Right cardiac atrium (tissue), 5 donors: ENCODE measurements around the gene BRCA2. TPM values are rescaled to one million over a fixed set of nuclear protein-coding genes. Genes with fewer than 3 reads are reported as not detected.
A peak's percentile ranks its signal among the peaks of the same experiment; 100 is the strongest.

Source experiments
- ATAC-seq, 2 donors: fragments of 200-7000 bp; cut with Tn5 transposase; one replicate each; pipeline versions ENCODE4 v1.8.0 to v1.9.1; 2020; ENCODE audit warnings: moderate library complexity in 2 of 2, mild to moderate bottlenecking in 1 of 2
- DNase-seq, 3 donors: peaks; one replicate each; pipeline ENCODE4 v3.0.0-alpha.2; 2020
- H3K27ac ChIP-seq: one replicate; pipeline ENCODE4 v1.5.1; 2013; ENCODE audit warnings: mild to moderate bottlenecking, low read length, control low read depth, moderate library complexity
- H3K27me3 ChIP-seq: one replicate; pipeline ENCODE4 v1.6.1; 2013; ENCODE audit not compliant: control insufficient read depth, insufficient read depth
- H3K4me1 ChIP-seq: one replicate; pipeline ENCODE4 v1.6.1; 2013; ENCODE audit warnings: low read length; ENCODE audit not compliant: control insufficient read depth, insufficient read depth
- H3K4me3 ChIP-seq: one replicate; pipeline ENCODE4 v1.5.1; 2013; ENCODE audit warnings: low read length, control low read depth
- H3K9me3 ChIP-seq: one replicate; pipeline ENCODE4 v1.6.1; 2013; ENCODE audit warnings: low read length; ENCODE audit not compliant: control insufficient read depth
- WGBS: extraction: QIAGEN DNeasy Blood & Tissue Kit; methylation state at CpG from one replicate; pipeline ENCODE4 v1.1.7; 2013; 5-methylcytosine and 5-hydroxymethylcytosine counted together
- intact Hi-C, 4 donors: fragments of 100-400 bp; cut with DNase I; formaldehyde crosslinking; loops; one replicate each; pipeline versions ENCODE4 v1.11.0 to v1.14.0; 2022 to 2023
- long read RNA-seq, 4 donors: library from polyadenylated mRNA; unstranded; transcript quantifications; one replicate each; pipeline ENCODE4 v2.0.0, GENCODE V29; 2020 to 2021
- polyA plus RNA-seq: library from polyadenylated mRNA; stranded (reverse); fragments of 200-250 nt; gene quantifications from one replicate; pipeline ENCODE4 v1.2.3, GENCODE V29; 2013
- total RNA-seq, 4 donors: library from RNA; stranded (reverse); fragmentation: NEBNext Ultra II Directional; extraction: Animal tissue kit (Norgen Biotek cat#: 25700); gene quantifications; one replicate each; pipeline ENCODE4 v1.2.1, GENCODE V29; 2021
- donor health status: healthy with polysubstance abuse.
- donor health status: DM: no; HTN: yes; CAD: no.
- donor health status: DM: no; HTN: no; CAD: no.
- donor health status: DM: no; HTN: yes; CAD: no; lungs with severe emphysema.
- donor health status: DM: yes; HTN: yes; CAD: no.

BRCA2 gene, protein sequence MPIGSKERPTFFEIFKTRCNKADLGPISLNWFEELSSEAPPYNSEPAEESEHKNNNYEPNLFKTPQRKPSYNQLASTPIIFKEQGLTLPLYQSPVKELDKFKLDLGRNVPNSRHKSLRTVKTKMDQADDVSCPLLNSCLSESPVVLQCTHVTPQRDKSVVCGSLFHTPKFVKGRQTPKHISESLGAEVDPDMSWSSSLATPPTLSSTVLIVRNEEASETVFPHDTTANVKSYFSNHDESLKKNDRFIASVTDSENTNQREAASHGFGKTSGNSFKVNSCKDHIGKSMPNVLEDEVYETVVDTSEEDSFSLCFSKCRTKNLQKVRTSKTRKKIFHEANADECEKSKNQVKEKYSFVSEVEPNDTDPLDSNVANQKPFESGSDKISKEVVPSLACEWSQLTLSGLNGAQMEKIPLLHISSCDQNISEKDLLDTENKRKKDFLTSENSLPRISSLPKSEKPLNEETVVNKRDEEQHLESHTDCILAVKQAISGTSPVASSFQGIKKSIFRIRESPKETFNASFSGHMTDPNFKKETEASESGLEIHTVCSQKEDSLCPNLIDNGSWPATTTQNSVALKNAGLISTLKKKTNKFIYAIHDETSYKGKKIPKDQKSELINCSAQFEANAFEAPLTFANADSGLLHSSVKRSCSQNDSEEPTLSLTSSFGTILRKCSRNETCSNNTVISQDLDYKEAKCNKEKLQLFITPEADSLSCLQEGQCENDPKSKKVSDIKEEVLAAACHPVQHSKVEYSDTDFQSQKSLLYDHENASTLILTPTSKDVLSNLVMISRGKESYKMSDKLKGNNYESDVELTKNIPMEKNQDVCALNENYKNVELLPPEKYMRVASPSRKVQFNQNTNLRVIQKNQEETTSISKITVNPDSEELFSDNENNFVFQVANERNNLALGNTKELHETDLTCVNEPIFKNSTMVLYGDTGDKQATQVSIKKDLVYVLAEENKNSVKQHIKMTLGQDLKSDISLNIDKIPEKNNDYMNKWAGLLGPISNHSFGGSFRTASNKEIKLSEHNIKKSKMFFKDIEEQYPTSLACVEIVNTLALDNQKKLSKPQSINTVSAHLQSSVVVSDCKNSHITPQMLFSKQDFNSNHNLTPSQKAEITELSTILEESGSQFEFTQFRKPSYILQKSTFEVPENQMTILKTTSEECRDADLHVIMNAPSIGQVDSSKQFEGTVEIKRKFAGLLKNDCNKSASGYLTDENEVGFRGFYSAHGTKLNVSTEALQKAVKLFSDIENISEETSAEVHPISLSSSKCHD (N-terminal part only)
- total RNA-seq (1 to 10 TPM in 3 of 4 donors, under 1 TPM in 1; 0.51 to 1.2 (median 1.1) TPM), polyA plus RNA-seq (0.07 TPM)
- long read RNA-seq, donor 1, partial matches to known transcripts, result 1 of 1 reads
- long read RNA-seq, donor 1, other reads (novel, unspliced or antisense), result 0 of 1 reads
- long read RNA-seq, donor 2, result 0 reads
- long read RNA-seq, donor 3, partial matches to known transcripts, result 1 of 3 reads
- long read RNA-seq, donor 3, other reads (novel, unspliced or antisense), result 2 of 3 reads
- long read RNA-seq, donor 4, result 0 reads

DNA sequence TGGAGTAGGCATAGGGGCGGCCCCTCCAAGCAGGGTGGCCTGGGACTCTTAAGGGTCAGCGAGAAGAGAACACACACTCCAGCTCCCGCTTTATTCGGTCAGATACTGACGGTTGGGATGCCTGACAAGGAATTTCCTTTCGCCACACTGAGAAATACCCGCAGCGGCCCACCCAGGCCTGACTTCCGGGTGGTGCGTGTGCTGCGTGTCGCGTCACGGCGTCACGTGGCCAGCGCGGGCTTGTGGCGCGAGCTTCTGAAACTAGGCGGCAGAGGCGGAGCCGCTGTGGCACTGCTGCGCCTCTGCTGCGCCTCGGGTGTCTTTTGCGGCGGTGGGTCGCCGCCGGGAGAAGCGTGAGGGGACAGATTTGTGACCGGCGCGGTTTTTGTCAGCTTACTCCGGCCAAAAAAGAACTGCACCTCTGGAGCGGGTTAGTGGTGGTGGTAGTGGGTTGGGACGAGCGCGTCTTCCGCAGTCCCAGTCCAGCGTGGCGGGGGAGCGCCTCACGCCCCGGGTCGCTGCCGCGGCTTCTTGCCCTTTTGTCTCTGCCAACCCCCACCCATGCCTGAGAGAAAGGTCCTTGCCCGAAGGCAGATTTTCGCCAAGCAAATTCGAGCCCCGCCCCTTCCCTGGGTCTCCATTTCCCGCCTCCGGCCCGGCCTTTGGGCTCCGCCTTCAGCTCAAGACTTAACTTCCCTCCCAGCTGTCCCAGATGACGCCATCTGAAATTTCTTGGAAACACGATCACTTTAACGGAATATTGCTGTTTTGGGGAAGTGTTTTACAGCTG lies at the start of gene BRCA2, which contains the start of gene ZAR1L:
TSS of gene BRCA2 (plus strand) at position 271 of the 790 bp plus-strand sequence. CDS start 953 bp downstream, outside the sequence.
TSS of gene ZAR1L (minus strand) at position 126 of the 790 bp plus-strand sequence. CDS start 3,438 bp downstream, outside the sequence.
- WGBS, result under 1% methylated on average over 60 of the region's 60 CpGs
- H3K27me3 ChIP-seq, result no peaks in the 10 kb centered on the region
- ATAC-seq (peak; percentile 99), DNase-seq (peak; percentile 91 to 97 (median 96))
- peak within 1 kb of the TSS; percentile 90 for H3K4me3 ChIP-seq
- peaks cover 4% of the 10 kb centered on the region for H3K4me1 ChIP-seq
- intact Hi-C loops, result loop anchor here in 3 of 4 donors (10.0 kb wide), 3 partner anchors 301 to 491 kb away; no protein-coding TSS in a partner anchor
- no peaks in the 10 kb centered on the region for H3K9me3 ChIP-seq
- peak within 1 kb of the TSS; percentile 95 for H3K27ac ChIP-seq

DNA sequence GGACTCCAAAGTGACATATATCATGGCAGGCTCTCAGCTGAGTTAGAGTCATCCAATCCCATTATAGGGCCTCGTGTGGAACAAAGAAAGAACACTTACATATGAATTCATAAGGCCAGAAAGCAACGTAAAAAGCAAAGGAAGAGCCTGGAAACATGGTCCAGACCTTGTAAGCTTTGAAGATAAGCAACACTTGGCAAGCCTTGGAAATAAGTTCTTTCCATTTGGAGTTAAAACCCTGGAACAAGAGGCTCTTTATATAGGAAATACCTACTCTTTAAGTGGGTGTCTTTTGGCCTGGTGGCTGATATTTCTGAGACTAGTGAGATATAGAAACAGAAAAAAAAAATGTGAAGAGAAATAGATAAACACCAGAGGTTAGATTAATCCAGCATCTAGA lies 49.6 kb upstream of the BRCA2 start:
- peak overlapping the region; percentile 55 for H3K27ac ChIP-seq
- no peaks in the 10 kb centered on the region for H3K9me3 ChIP-seq
- no peak for DNase-seq
- 26% methylated on average over 2 of the region's 2 CpGs for WGBS
- no peak for ATAC-seq
- no peaks in the 10 kb centered on the region for H3K27me3 ChIP-seq
- peaks cover 10% of the 10 kb centered on the region for H3K4me1 ChIP-seq
- H3K4me3 ChIP-seq, result no peak overlapping the region
- intact Hi-C loops, result no loop called here

DNA sequence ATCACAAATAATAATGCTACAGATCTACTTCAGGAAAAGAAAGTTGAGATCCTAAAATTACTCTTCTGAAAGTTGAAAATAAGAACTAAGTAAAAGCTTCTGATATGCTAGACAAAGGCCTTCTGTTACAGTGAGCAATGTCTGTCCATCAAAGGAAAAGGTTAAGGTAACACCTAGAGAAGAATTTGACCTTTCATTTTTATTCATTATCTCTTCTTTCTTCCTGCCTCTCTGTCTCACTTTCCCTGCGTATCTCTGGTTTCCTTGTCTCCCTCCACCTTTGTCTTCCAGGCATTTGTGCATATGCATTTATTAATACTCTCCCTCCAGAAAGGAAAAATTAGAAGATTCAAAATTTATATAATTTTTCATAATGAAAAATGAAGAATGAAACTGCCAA lies 49.2 kb upstream of the BRCA2 start:
- WGBS, result 54% methylated on average over 1 of the region's 1 CpG

DNA sequence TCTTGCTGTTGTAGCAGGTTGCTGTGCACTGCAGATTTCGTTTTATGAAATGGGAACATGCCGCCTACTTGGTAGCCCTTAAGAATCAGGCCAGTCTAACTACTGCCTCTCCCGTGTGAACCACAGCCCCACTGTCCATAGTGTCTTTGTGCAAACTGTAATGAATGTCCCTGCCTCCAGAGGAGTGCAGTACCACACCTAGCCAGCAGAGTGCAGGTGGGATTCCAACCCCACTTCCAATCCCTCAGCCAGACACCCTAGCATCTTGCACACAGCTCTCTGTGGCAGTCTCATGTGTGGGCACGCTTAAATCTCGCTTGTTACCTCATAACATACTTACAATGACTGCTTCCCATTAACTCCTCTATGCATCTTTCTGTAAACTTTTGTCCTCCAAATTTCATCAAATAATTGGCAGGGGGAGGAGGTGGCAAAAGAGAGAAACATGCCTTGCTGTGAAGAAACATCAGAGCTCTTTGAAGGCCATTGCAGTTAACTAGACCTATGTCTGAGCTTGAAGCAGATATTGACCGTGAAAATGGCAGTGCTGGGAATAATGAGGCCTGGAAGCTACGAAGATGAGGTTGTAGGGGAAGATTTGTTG lies 47.4 kb upstream of the BRCA2 start:
- no peak overlapping the region for H3K27ac ChIP-seq
- peaks cover 10% of the 10 kb centered on the region for H3K4me1 ChIP-seq
- no peak for ATAC-seq
- H3K27me3 ChIP-seq, result no peaks in the 10 kb centered on the region
- 89% methylated on average over 7 of the region's 7 CpGs for WGBS
- DNase-seq, result no peak
- intact Hi-C loops, result no loop called here
- no peak overlapping the region for H3K4me3 ChIP-seq
- H3K9me3 ChIP-seq, result no peaks in the 10 kb centered on the region

More for the DNA sequence above, 49.2 kb upstream of the BRCA2 start:
- no peak overlapping the region for H3K27ac ChIP-seq
- DNase-seq (no peak), ATAC-seq (no peak)
- no peaks in the 10 kb centered on the region for H3K9me3 ChIP-seq
- peaks cover 10% of the 10 kb centered on the region for H3K4me1 ChIP-seq
- intact Hi-C loops, result no loop called here
- H3K27me3 ChIP-seq, result no peaks in the 10 kb centered on the region
- no peak overlapping the region for H3K4me3 ChIP-seq

DNA sequence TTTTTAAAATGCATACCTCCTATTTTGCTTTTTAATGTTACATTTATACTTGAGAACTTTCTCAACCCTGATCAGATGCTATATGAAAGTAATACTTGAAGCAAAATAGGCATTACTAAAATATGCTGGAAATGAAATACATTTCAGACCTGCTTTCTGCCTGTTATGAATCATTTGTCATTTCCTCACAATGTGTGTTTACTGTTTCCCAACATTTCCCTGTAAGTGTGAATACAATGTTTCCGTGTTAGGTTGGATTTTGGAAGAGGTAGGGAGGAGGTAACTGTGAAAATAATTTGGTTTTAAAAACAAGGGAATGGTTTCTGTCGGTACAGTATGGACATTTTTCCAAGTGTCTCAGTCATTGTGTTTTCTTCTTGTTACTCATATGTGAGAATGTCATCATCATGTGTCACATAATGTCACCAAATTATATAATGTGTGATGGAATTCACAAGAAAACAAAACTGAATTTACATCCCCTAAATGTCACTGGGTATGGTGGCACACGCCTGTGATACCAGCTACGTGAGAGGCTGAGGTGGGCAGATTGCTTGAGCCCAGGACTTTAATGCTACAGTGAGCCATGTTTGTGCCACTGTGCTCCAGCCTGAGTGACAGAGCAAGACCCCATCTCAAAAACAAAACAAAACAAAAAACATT lies 43.2 kb upstream of the BRCA2 start:
- Histone ChIP-seq H3K4me1 (no peaks in the 10 kb centered on the region), H3K27me3 (no peaks in the 10 kb centered on the region), H3K9me3 (no peaks in the 10 kb centered on the region), H3K4me3 (no peak overlapping the region), H3K27ac (no peak overlapping the region)
- DNase-seq (no peak), ATAC-seq (no peak)
- intact Hi-C loops, result no loop called here
- 66% methylated on average over 4 of the region's 4 CpGs for WGBS

DNA sequence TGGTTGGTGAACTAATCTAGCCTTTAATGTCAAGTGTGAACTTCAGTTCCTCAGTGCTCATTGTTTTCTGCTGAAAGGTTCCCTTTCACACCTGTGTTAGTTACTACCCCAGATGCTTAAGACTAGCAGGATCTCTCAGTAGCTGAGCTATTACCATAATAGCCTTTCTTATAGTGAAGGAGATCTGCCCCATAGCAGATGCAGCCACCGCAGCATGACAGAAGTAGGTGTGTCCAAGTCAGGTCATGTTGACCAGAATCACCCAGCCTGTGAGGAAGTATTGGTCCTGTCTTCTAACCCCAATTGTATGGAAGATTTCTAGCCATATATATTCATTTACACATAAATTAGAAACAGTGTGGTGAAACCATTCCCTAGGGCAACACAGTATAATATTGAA lies 37.5 kb upstream of the BRCA2 start:
- no peak overlapping the region for H3K27ac ChIP-seq
- no peak for ATAC-seq
- DNase-seq, result no peak
- H3K9me3 ChIP-seq, result no peaks in the 10 kb centered on the region
- intact Hi-C loops, result no loop called here
- no peaks in the 10 kb centered on the region for H3K4me1 ChIP-seq
- H3K27me3 ChIP-seq, result no peaks in the 10 kb centered on the region
- 96% methylated on average over 1 of the region's 1 CpG for WGBS
- no peak overlapping the region for H3K4me3 ChIP-seq

DNA sequence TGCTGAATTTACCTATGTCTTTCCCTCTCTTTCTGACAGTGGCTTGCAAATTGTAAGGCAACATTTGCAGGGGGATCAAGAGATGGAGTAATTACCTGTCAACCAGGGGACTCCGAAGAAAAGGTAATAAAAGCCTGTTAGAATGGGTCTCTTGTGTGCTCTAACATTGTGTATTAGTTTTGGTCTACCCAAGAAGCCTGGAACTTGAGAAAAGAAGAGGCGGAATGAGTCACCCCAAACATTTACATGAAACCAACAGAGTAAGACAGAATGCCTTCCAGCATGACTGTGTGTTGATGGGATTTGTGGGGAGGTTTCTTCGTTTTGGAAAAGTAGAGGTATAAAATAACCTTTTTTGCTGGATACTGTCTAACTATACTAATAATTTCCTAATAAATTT lies 36.9 kb upstream of the BRCA2 start:
- Histone ChIP-seq H3K9me3 (no peaks in the 10 kb centered on the region), H3K27ac (no peak overlapping the region), H3K4me3 (no peak overlapping the region), H3K27me3 (no peaks in the 10 kb centered on the region), H3K4me1 (no peaks in the 10 kb centered on the region)
- intact Hi-C loops, result no loop called here
- no peak for DNase-seq
- no peak for ATAC-seq
- WGBS, result 97% methylated on average over 3 of the region's 3 CpGs

DNA sequence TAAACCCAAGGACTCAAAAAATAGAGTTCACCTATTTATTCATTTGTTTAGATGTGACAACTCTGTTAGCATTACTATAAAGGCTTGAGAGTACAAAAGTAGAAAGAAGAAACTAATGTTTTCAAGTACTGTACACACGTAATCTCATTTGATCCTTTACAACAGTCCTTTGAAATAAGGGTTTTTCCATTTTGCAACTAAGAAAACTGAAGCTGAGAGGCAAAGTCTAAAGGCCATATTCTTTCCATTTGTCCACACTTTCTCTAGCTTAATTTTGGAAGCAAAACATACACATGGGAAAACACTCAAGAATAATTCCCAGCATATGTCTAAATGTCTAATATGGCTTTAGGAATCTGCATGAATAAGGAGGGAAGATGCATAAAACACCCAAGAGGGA lies 34.2 kb upstream of the BRCA2 start:
- no peak for ATAC-seq
- WGBS, result 81% methylated on average over 1 of the region's 1 CpG
- Histone ChIP-seq H3K27ac (no peak overlapping the region), H3K4me1 (no peaks in the 10 kb centered on the region), H3K9me3 (no peaks in the 10 kb centered on the region), H3K4me3 (no peak overlapping the region), H3K27me3 (no peaks in the 10 kb centered on the region)
- no peak for DNase-seq
- intact Hi-C loops, result no loop called here

DNA sequence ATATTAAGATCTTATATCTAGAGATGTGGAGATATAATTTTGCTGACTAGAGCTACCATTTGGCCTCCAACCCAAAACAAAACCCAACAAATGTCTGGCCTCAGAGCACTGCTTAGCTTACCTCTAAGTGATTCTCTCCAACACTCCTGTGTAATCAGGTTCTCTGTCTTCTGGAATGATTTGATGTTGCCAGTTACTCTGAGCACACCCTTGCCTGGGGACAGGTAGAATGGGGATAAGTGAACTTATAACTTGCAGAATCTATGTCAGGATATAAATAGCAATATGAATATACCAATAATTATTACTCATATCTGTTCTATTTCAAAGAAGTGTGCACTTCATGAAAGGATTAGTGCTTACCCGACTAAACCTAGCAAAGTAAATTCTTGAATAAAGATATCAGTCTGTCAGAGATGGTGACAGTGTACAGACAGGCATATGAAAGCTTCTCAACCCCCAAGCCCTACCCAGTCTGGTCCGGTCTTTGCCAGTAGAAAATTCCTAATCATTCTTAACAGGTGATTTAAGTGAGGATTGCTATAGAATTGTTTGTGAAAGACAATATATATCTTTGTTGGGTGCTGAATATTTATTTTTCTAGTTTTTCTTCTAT lies 33.1 kb upstream of the BRCA2 start:
- intact Hi-C loops, result no loop called here
- DNase-seq (no peak), ATAC-seq (no peak)
- Histone ChIP-seq H3K4me3 (no peak overlapping the region), H3K27me3 (no peaks in the 10 kb centered on the region), H3K27ac (no peak overlapping the region), H3K9me3 (no peaks in the 10 kb centered on the region), H3K4me1 (peaks cover 2% of the 10 kb centered on the region)
- 56% methylated on average over 2 of the region's 2 CpGs for WGBS
